Stimulated activated CD8-positive, alpha-beta memory T cell treated with anti-CD3 and anti-CD28 coated beads, Interleukin-7, amount 100 ng/mL, for 4 hours (primary cell): ENCODE measurements around the gene SLC25A52.
"Not testable (repeated sequence)": the region's sequence is repeated elsewhere in the genome, so short reads cannot be mapped to it uniquely, and the experiment has no call there.

Source experiments
- DNase-seq, 2 donors: peaks; one replicate each; pipeline ENCODE4 v3.0.0-alpha.2; 2020; ENCODE audit warnings: low read depth in 2 of 2

The SLC25A52 gene, protein sequence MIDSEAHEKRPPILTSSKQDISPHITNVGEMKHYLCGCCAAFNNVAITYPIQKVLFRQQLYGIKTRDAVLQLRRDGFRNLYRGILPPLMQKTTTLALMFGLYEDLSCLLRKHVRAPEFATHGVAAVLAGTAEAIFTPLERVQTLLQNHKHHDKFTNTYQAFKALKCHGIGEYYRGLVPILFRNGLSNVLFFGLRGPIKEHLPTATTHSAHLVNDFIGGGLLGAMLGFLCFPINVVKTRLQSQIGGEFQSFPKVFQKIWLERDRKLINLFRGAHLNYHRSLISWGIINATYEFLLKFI

DNA sequence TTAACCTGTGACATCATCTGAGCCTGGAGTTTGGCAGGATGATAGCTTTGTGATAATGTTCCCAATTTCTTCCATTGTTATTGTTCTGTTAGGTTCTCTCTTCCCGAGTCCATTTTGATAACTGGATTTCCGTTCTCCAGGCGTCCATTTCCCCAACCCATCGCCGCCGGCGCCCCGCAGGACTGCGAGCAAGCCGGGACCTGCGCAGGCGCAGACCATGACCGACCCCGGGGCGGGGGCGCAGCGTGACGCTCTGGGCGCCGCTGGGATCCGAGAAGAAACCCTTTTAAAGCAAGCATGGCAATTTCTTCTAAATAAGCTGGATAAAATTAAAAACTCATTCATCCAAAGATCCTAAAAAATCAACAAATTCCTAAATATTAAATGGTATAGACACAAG lies at the start of gene SLC25A52:
SLC25A52 (minus strand) TSS at position 186 of the 400 bp plus-strand sequence. CDS start 219 bp downstream, outside the sequence.
- DNase-seq: no peak

GRCh38 chr18:31809049-31809448 lies 48.4 kb upstream of the SLC25A52 start:
- DNase-seq: not testable (repeated sequence)

GRCh38 chr18:31801078-31801477 lies 40.4 kb upstream of the SLC25A52 start:
- DNase-seq: no peak

DNA sequence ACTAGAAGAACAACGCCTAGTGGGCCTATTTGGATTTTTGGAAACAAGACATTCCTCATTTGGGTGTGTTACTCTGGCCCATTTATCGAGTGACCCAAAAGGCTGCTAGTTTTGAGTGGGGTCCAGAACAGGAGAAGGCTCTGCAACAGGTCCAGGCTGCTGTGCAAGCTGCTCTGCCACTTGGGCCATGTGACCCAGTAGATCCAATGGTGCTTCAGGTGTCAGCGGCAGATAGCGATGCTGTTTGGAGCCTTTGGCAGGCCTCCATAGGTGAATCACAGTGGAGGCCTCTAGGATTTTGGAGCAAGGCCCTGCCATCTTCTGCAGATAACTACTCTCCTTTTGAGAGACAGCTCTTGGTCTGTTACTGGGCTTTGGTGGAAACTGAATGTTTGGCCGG lies 38.6 kb upstream of the SLC25A52 start:
- not testable (repeated sequence) for DNase-seq

DNA sequence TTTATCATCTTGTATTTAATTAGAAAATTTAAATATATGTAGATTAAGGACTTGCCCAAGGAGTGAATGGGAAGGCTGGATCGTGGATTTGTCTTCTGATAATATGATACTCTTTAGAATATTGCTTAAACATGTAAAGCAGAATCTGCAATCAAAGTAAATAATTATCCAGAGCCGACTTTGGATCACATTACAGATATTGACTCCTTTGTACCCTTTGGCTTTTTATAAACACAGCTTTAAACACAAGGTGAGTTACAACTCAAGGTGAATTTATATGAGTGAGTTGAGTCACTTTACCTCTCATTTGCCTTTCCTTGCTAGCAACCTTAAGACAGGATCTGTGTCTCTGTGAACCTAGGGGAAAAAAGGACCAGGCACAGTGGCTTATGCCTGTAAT lies 37.7 kb upstream of the SLC25A52 start:
- no peak for DNase-seq

GRCh38 chr18:31795747-31796146 lies 35.1 kb upstream of the SLC25A52 start:
- no peak for DNase-seq

- no peak for DNase-seq
These were observed 32.9 kb upstream of the SLC25A52 start for GRCh38 chr18:31793531-31793930.

GRCh38 chr18:31792580-31792911 lies 31.9 kb upstream of the SLC25A52 start:
- DNase-seq: no peak

GRCh38 chr18:31791817-31792579 lies 31.3 kb upstream of the SLC25A52 start:
- DNase-seq: no peak

- DNase-seq: no peak
These were observed 28.7 kb upstream of the SLC25A52 start for GRCh38 chr18:31789409-31789808.

- no peak for DNase-seq
These were observed 22.4 kb upstream of the SLC25A52 start for GRCh38 chr18:31783059-31783458.

DNA sequence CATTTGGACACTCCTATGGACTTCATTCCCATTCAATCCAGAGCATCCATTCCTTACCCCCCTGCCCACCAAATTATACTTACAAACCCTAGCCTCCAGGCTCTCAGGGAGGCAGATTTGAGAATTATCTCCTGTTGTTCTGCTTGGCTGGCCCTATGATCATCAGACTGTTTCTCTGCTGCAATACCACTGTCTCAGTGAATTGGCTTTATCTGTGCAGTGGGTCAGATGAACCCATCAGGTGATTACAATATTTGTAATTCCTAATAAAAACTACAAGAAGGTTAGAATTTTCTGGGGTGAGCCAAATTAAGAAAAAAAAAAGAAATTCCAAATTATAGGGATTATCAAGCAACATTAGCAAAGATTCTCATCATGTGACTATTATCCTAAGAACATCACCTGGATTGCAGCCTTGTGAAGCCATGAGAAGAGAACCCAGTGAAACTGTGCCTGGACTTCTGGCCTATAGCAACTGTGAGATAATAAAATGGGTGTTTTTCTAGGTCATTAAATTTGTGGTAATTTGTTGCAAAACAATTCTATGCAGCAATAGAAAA lies 17.8 kb upstream of the SLC25A52 start:
- no peak for DNase-seq

DNA sequence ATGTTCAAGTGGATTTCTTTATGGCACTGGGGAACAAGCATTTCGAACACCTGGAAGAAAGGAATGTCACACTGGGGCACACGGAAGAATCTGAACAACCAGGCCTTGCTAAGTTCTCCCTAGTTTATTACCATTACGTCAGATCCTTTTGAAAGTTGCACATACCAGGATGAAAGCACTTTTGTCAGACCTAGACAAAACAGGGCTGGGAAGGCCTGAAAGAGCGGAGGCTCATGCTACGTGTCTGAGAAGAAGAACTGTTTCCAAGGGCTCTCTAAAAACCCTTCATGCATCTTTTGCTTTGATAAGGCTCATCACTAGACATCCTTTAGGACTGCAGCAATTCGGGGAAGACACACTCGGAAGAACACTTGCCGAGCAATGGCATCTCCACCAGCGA lies 15.4 kb upstream of the SLC25A52 start:
- no peak for DNase-seq

DNA sequence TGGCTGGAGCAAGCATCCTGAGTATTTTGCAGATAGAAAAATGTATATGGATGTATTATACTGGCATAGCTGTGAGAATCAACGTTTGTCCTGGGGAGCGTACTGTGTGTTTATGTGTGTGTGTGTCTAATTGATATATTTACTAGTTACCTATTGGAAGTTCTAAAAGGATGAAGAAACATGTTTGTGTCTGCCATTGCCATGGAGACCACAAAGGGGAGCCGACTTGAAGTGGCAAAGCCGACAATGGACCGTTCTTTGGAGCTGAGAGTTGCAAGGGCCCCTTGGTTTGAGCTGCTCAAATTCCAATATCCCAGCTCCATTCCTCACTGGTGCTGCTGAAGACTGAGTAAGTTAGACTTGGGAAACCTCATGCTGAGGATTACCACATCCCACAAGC lies 14.3 kb upstream of the SLC25A52 start:
- no peak for DNase-seq

DNA sequence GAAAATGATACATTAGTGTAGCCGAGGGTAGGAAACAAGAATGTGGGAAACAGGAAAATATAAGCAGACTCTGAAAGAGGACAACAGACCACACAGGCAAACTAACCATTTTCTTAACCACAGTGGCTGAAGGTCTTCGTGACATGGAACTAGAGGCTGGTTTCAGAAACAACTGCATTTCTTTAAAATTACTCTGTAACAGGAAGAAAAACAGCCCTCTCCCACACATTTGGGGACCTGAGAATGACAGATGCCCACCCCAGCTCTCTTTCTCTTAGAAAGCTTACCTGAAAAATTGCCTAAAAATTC lies 13.8 kb upstream of the SLC25A52 start:
- no peak for DNase-seq

DNA sequence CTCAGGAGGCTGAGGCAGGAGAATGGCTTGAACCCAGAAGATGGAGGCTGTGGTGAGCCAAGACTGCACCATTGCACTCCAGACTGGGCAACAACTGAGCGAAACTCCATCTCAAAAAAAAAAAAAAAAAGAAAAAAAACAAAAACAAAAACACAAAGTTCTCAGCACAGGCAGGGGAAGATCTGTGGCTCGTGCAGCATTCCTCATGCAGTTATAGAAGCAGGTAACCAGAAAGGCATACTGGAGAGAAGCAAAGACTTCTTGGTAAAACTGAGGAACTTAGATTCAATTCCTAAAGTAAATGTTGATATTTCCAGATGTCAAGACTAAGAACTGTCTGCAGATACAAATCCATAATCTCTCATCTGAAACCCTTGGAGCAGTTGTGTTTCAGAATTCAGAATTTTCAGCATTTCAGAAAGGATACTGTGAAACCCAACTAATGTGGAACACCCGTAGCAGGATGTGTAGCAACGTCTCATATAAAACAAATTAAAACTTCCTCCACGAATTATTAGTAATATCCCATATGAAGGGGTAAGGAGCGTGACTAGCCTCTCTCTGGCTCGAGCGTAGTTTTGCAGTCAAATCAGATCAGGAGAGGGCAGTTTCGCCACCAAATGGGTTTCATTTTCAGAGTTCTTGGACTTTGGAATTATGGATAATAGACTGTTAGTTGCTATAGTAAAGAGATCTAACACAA lies 13.2 kb upstream of the SLC25A52 start:
- DNase-seq: no peak

- no peak for DNase-seq
These were observed 12.0 kb upstream of the SLC25A52 start for GRCh38 chr18:31772699-31773098.

DNA sequence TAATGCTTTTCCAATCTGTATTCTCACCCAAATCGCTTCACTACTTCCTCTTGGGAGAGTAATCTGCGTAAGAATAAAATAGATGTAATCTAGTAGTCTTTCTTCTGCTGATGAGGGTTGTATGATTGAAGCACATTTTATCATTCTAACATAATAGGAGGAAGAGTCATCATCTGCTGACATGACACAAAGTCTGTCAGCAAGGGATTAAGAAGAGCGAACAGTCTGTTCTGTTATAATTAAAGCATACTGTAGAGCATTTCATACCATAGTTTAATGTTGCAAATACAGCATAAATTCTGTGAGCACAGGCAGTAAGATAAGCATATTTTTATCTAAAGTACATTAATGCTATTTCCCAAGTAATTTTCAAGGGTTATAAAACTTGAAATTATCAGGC lies 10.4 kb downstream of the SLC25A52 start:
- DNase-seq: no peak

- DNase-seq: no peak
These were observed 14.3 kb downstream of the SLC25A52 start for GRCh38 chr18:31746396-31746795.

GRCh38 chr18:31744321-31745067 lies 16.2 kb downstream of the SLC25A52 start:
- no peak for DNase-seq

- not testable (repeated sequence) for DNase-seq
These were observed 17.1 kb downstream of the SLC25A52 start for GRCh38 chr18:31743600-31743999.
